ENCODE data around the gene PARD6G. TPM values are rescaled to one million over a fixed set of nuclear protein-coding genes. Genes with fewer than 3 reads are reported as not detected.
"Not testable (repeated sequence)": the region's sequence is repeated elsewhere in the genome, so short reads cannot be mapped to it uniquely, and the experiment has no call there.

The PARD6G gene
- total RNA-seq, 1 experiment from 2014 or later = 5.4 TPM

- Histone ChIP-seq H3K4me1 (ENCODE audit: insufficient read depth, low read length) (no peaks in the 10 kb centered on the region), H3K9me2 (replicated peaks; ENCODE audit: low read length) (no peaks in the 10 kb centered on the region), H3F3A (ENCODE audit: low read length, unreplicated experiment) (no peaks in the 10 kb centered on the region), H3K9ac (ENCODE audit: low read length) (no peak overlapping the region), H3K4me3 (ENCODE audit: low read length) (no peak overlapping the region), H3K27me3 (ENCODE audit: low read length) (no peaks in the 10 kb centered on the region), H3K9me3 (ENCODE audit: low read length) (no peaks in the 10 kb centered on the region), H2AFZ (ENCODE audit: low read length) (no peak overlapping the region), H3K27ac (ENCODE audit: low read length) (no peak overlapping the region), H3K4me2 (ENCODE audit: low read length) (no peak overlapping the region), H3K79me2 (ENCODE audit: low read length) (no peaks in the 10 kb centered on the region), H4K20me1 (ENCODE audit: low read length) (no peaks in the 10 kb centered on the region), H3K36me3 (ENCODE audit: low read depth, low read length) (no peaks in the 10 kb centered on the region)
- intact Hi-C loops (cut with micrococcal nuclease) = no loop called here
- POLR2A ChIA-PET (ENCODE audit: unreplicated experiment) = no interaction called here
- BruUV-seq (replicated peaks) = no TSS peak
- TF ChIP-seq EZH2phosphoT487 (IDR thresholded peaks at IDR 0.05; ENCODE audit: borderline replicate concordance, low read length) (no peak), EZH2 (IDR thresholded peaks at IDR 0.05; ENCODE audit: low read length, unreplicated experiment) (no peak)
- TF ChIP-seq, protein P1, sequence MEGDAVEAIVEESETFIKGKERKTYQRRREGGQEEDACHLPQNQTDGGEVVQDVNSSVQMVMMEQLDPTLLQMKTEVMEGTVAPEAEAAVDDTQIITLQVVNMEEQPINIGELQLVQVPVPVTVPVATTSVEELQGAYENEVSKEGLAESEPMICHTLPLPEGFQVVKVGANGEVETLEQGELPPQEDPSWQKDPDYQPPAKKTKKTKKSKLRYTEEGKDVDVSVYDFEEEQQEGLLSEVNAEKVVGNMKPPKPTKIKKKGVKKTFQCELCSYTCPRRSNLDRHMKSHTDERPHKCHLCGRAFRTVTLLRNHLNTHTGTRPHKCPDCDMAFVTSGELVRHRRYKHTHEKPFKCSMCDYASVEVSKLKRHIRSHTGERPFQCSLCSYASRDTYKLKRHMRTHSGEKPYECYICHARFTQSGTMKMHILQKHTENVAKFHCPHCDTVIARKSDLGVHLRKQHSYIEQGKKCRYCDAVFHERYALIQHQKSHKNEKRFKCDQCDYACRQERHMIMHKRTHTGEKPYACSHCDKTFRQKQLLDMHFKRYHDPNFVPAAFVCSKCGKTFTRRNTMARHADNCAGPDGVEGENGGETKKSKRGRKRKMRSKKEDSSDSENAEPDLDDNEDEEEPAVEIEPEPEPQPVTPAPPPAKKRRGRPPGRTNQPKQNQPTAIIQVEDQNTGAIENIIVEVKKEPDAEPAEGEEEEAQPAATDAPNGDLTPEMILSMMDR (conservative IDR thresholded peaks at IDR 0.05; ENCODE audit: low read depth, low read length) = no peak
- ATAC-seq (no peak), DNase-seq (no peak)
- CTCF ChIA-PET = no interaction called here
Measured at GRCh38 chr18:80241919-80242777, 5.2 kb downstream of the PARD6G start.

GRCh38 chr18:80239830-80240229 lies 7.5 kb downstream of the PARD6G start:
- BruUV-seq (replicated peaks) = no TSS peak
- H3K79me2 ChIP-seq (ENCODE audit: low read length) = no peaks in the 10 kb centered on the region
- ChIA-PET POLR2A (ENCODE audit: unreplicated experiment) (no interaction called here), CTCF (no interaction called here)
- H3K4me1 ChIP-seq (ENCODE audit: insufficient read depth, low read length) = no peaks in the 10 kb centered on the region
- no peak overlapping the region for H3K4me2 ChIP-seq (ENCODE audit: low read length)
- H3K27ac ChIP-seq (ENCODE audit: low read length) = no peak overlapping the region
- H3K36me3 ChIP-seq (ENCODE audit: low read depth, low read length) = no peaks in the 10 kb centered on the region
- no peaks in the 10 kb centered on the region for H4K20me1 ChIP-seq (ENCODE audit: low read length)
- intact Hi-C loops (cut with micrococcal nuclease) = no loop called here
- TF ChIP-seq EZH2phosphoT487 (IDR thresholded peaks at IDR 0.05; ENCODE audit: borderline replicate concordance, low read length) (no peak), EZH2 (IDR thresholded peaks at IDR 0.05; ENCODE audit: low read length, unreplicated experiment) (no peak)
- TF ChIP-seq, protein P1 (conservative IDR thresholded peaks at IDR 0.05; ENCODE audit: low read depth, low read length) = no peak
- DNase-seq = no peak
- no peaks in the 10 kb centered on the region for H3K27me3 ChIP-seq (ENCODE audit: low read length)
- no peak overlapping the region for H3K9ac ChIP-seq (ENCODE audit: low read length)
- no peaks in the 10 kb centered on the region for H3K9me3 ChIP-seq (ENCODE audit: low read length)
- no peak overlapping the region for H2AFZ ChIP-seq (ENCODE audit: low read length)
- H3F3A ChIP-seq (ENCODE audit: low read length, unreplicated experiment) = no peaks in the 10 kb centered on the region
- H3K9me2 ChIP-seq (replicated peaks; ENCODE audit: low read length) = no peaks in the 10 kb centered on the region
- ATAC-seq = no peak
- no peak overlapping the region for H3K4me3 ChIP-seq (ENCODE audit: low read length)

DNA sequence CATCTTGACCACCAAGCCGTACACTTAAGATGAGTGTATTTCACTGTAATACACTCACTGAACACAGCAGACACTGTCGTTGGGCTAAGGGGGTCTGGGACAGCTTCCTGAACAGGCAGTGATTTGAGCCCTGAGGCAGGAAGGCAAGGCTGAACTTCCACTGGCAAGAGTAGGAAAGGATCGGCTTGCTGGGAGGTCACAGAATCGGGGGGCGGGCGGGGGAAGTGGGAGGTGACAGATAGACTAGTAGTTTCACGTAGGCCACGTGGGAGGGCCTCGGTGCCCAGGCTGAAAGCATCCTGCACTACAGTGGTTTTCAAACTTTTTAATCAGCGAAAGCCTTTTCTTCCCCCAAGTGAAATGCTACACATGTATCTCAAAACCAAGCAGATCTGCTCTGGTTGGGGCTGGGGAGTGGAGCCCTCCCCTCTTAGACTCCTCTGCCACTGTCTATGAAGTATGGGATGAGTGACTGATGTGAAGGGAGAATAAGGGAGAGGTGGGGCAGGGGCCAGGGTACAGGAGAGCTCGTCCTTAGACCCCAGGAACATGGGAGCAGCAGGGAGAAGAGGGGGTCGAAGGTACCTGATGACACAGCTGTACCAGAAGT lies 8.6 kb downstream of the PARD6G start:
- no peaks in the 10 kb centered on the region for H3K36me3 ChIP-seq (ENCODE audit: low read depth, low read length)
- no peaks in the 10 kb centered on the region for H3F3A ChIP-seq (ENCODE audit: low read length, unreplicated experiment)
- POLR2A ChIA-PET (ENCODE audit: unreplicated experiment) = no interaction called here
- H3K9ac ChIP-seq (ENCODE audit: low read length) = no peak overlapping the region
- DNase-seq (no peak), ATAC-seq (no peak)
- no peaks in the 10 kb centered on the region for H3K4me1 ChIP-seq (ENCODE audit: insufficient read depth, low read length)
- intact Hi-C loops (cut with micrococcal nuclease) = no loop called here
- H3K4me3 ChIP-seq (ENCODE audit: low read length) = no peak overlapping the region
- no peaks in the 10 kb centered on the region for H3K9me3 ChIP-seq (ENCODE audit: low read length)
- no peaks in the 10 kb centered on the region for H3K79me2 ChIP-seq (ENCODE audit: low read length)
- no TSS peak for BruUV-seq (replicated peaks)
- H3K4me2 ChIP-seq (ENCODE audit: low read length) = no peak overlapping the region
- no peaks in the 10 kb centered on the region for H3K27me3 ChIP-seq (ENCODE audit: low read length)
- CTCF ChIA-PET = no interaction called here
- TF ChIP-seq, protein P1 (conservative IDR thresholded peaks at IDR 0.05; ENCODE audit: low read depth, low read length) = no peak
- no peak for TF ChIP-seq EZH2phosphoT487 (IDR thresholded peaks at IDR 0.05; ENCODE audit: borderline replicate concordance, low read length)
- TF ChIP-seq EZH2 (IDR thresholded peaks at IDR 0.05; ENCODE audit: low read length, unreplicated experiment) = no peak
- H2AFZ ChIP-seq (ENCODE audit: low read length) = no peak overlapping the region
- no peaks in the 10 kb centered on the region for H4K20me1 ChIP-seq (ENCODE audit: low read length)
- no peaks in the 10 kb centered on the region for H3K9me2 ChIP-seq (replicated peaks; ENCODE audit: low read length)
- H3K27ac ChIP-seq (ENCODE audit: low read length) = no peak overlapping the region

DNA sequence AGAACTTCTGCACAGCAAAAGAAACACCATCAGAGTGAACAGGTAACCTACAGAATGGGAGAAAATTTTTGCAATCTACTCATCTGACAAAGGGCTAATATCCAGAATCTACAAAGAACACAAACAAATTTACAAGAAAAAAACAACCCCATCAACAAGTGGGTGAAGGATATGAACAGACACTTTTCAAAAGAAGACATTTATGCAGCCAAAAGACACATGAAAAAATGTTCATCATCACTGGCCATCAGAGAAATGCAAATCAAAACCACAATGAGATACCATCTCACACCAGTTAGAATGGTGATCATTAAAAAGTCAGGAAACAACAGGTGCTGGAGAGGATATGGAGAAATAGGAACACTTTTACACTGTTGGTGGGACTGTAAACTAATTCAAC lies 9.8 kb downstream of the PARD6G start:
- intact Hi-C loops (cut with micrococcal nuclease) = not testable (repeated sequence)

More for the DNA sequence above, 9.8 kb downstream of the PARD6G start:
- H4K20me1 ChIP-seq (ENCODE audit: low read length); H3K9me2 ChIP-seq (replicated peaks; ENCODE audit: low read length); H3K27ac ChIP-seq (ENCODE audit: low read length); BruUV-seq (replicated peaks); H3K9me3 ChIP-seq (ENCODE audit: low read length); ATAC-seq; DNase-seq; H3K4me3 ChIP-seq (ENCODE audit: low read length); H3K79me2 ChIP-seq (ENCODE audit: low read length); H2AFZ ChIP-seq (ENCODE audit: low read length); H3K4me2 ChIP-seq (ENCODE audit: low read length); H3K4me1 ChIP-seq (ENCODE audit: insufficient read depth, low read length); H3F3A ChIP-seq (ENCODE audit: low read length, unreplicated experiment); H3K27me3 ChIP-seq (ENCODE audit: low read length); CTCF ChIA-PET; H3K36me3 ChIP-seq (ENCODE audit: low read depth, low read length); POLR2A ChIA-PET (ENCODE audit: unreplicated experiment); H3K9ac ChIP-seq (ENCODE audit: low read length): not testable (repeated sequence)

Data from PC-3 (cell line).